ENCODE data around the gene SUGCT. TPM values are rescaled to one million over a fixed set of nuclear protein-coding genes. Genes with fewer than 3 reads are reported as not detected.

SUGCT gene
- polyA plus RNA-seq, 1 of the 3 experiments (the other 2 are of a cell fraction) = 53.7 TPM

- TF ChIP-seq, protein P1, sequence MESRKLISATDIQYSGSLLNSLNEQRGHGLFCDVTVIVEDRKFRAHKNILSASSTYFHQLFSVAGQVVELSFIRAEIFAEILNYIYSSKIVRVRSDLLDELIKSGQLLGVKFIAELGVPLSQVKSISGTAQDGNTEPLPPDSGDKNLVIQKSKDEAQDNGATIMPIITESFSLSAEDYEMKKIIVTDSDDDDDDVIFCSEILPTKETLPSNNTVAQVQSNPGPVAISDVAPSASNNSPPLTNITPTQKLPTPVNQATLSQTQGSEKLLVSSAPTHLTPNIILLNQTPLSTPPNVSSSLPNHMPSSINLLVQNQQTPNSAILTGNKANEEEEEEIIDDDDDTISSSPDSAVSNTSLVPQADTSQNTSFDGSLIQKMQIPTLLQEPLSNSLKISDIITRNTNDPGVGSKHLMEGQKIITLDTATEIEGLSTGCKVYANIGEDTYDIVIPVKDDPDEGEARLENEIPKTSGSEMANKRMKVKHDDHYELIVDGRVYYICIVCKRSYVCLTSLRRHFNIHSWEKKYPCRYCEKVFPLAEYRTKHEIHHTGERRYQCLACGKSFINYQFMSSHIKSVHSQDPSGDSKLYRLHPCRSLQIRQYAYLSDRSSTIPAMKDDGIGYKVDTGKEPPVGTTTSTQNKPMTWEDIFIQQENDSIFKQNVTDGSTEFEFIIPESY (IDR thresholded peaks at IDR 0.05; ENCODE audit: borderline replicate concordance, low read depth) = no peak
- TF ChIP-seq EP300 (IDR thresholded peaks at IDR 0.05; ENCODE audit: borderline replicate concordance in 1 of 2, low read depth in 1 of 2, low read length in 1 of 2) (no peak), NFIC (IDR thresholded peaks at IDR 0.05; ENCODE audit: borderline replicate concordance) (no peak), GABPA (IDR thresholded peaks at IDR 0.05; ENCODE audit: low read depth) (no peak)
Measured at GRCh38 chr7:40798613-40799012, 663.8 kb downstream of the SUGCT start (continued).

DNA sequence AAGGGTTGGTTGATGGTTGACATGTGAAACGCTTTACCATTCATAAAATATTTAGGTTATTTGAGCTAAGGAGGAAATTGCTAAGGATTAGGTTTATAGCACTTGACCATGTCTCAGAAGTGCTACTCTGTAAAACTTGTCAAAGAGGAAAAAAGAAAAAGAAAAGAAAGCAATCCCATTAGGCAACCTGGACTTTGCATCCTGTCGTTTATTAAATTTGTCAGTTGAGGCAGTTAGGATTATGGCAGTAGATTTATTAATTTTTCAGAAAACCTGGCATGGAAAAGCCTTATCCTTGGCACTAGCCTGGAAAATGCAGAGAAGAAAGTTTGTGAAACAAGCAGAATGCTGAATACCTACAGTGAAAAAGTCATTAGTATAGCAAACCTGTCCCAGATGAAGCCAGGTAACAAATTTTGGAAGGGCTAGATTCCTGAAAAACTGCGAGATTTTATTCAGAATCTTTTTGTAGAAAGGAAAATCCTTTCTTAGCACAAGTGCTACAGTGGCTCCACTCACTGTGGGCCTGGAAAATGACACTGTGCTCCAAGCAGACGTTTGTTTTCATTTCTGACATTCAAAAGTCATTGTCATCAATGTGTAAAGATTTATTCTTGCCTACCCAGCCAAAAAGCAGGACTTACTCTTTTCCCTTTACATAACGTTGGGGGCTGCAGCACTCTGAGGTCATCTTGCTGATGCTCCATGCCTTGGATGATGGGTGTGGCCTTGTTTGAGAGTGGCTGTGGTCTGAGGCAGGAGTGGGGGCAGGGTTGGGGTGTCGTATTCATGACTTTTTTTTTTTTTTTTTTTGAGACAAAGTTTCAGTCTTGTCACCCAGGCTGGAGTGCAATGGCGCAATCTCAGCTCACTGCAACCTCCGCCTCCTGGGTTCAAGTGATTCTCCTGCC, 664.9 kb downstream of the SUGCT start:
- H3K9me2 ChIP-seq = no peaks in the 10 kb centered on the region
- ChIA-PET POLR2A (no interaction called here), CTCF (interaction anchor here (0.9 to 1.5 kb wide), 6 partner anchors 10 to 906 kb away, joined by 3 to 5 read pairs (median 4); no protein-coding TSS in a partner anchor)
- no peak overlapping the region for H3K9ac ChIP-seq
- no peaks in the 10 kb centered on the region for H4K20me1 ChIP-seq (ENCODE audit: insufficient read depth)
- peaks cover 58% of the 10 kb centered on the region; the same call in 1 of the 2 replicates for H3K79me2 ChIP-seq (ENCODE audit: insufficient read depth)
- H3K4me3 ChIP-seq (ENCODE audit: low read depth in 2 of 2, low read length in 1 of 2) = no peak overlapping the region
- H3K27ac ChIP-seq (ENCODE audit: low read depth in 2 of 2, low read length in 1 of 2) = peak overlapping the region; percentile 14 to 88
- no peaks in the 10 kb centered on the region for H3K9me3 ChIP-seq
- DNase-seq = no peak
- 84% methylated on average over 8 of the region's 8 CpGs for WGBS (ENCODE audit: low lambda C conversion rate)
- H3F3A ChIP-seq (replicated peaks; ENCODE audit: insufficient read depth) = peaks cover 3% of the 10 kb centered on the region
- peaks cover 2 to 7% of the 10 kb centered on the region in 2 experiments for H3K36me3 ChIP-seq (replicated peaks in 1 of 2; ENCODE audit: control insufficient read depth in 1 of 2, insufficient read depth in 2 of 2, low read length in 1 of 2)
- TF ChIP-seq, protein P1 (IDR thresholded peaks at IDR 0.05; ENCODE audit: borderline replicate concordance, low read depth) = no peak
- TF ChIP-seq, protein P2, sequence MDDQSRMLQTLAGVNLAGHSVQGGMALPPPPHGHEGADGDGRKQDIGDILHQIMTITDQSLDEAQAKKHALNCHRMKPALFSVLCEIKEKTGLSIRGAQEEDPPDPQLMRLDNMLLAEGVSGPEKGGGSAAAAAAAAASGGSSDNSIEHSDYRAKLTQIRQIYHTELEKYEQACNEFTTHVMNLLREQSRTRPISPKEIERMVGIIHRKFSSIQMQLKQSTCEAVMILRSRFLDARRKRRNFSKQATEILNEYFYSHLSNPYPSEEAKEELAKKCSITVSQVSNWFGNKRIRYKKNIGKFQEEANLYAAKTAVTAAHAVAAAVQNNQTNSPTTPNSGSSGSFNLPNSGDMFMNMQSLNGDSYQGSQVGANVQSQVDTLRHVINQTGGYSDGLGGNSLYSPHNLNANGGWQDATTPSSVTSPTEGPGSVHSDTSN (IDR thresholded peaks at IDR 0.05) = peak; percentile 43
- TF ChIP-seq EP300 (IDR thresholded peaks at IDR 0.05; ENCODE audit: borderline replicate concordance in 1 of 2, low read depth in 1 of 2, low read length in 1 of 2) (0 out of 4 replicates have a peak, but pooled peaks of 1 of the 2 experiments have one; percentile 17), TCF12 (IDR thresholded peaks at IDR 0.05) (peak; percentile 24)
- no peaks in the 10 kb centered on the region for H3K27me3 ChIP-seq (ENCODE audit: insufficient read depth)
- H3K4me2 ChIP-seq = no peak overlapping the region
- peaks cover 4 to 23% of the 10 kb centered on the region in 2 experiments; a peak in 3 of 4 replicates for H3K4me1 ChIP-seq (ENCODE audit: control insufficient read depth in 1 of 2, insufficient read depth in 2 of 2, low read depth in 1 of 2, low read length in 1 of 2)
- no peak overlapping the region for H2AFZ ChIP-seq (ENCODE audit: low read depth)

All from SK-N-SH (cell line).